Loucy (cell line): Measurements from ENCODE around the gene RPL27.

Experiments used
- H2AFZ ChIP-seq: fragments of 200-600 bp; sonication (generic); 2 replicates; pipeline ENCODE4 v1.6.0; 2016; ENCODE audit warnings: antibody characterized with exemption, mild to moderate bottlenecking, low read length, moderate library complexity
- H3F3A ChIP-seq: fragments of 200-600 bp; 2 replicates; pipeline ENCODE4 v1.6.0; 2016; ENCODE audit warnings: antibody characterized with exemption, low read depth, mild to moderate bottlenecking
- H3K27me3 ChIP-seq: fragments of 200-600 bp; sonication (generic); 2 replicates; pipeline ENCODE4 v1.6.1; 2014; ENCODE audit warnings: low read length, mild to moderate bottlenecking; ENCODE audit not compliant: insufficient read depth, poor library complexity, severe bottlenecking
- H3K36me3 ChIP-seq: fragments of 200-600 bp; sonication (generic); 2 replicates; pipeline ENCODE4 v1.6.1; 2016; ENCODE audit warnings: low read length; ENCODE audit not compliant: insufficient read depth
- H3K4me1 ChIP-seq: fragments of 200-600 bp; sonication (generic); 2 replicates; pipeline ENCODE4 v1.5.1; 2014; ENCODE audit warnings: low read length, mild to moderate bottlenecking; ENCODE audit not compliant: insufficient read depth, poor library complexity, severe bottlenecking
- H3K4me2 ChIP-seq: fragments of 200-600 bp; sonication (generic); 2 replicates; pipeline ENCODE4 v1.6.0; 2014; ENCODE audit warnings: antibody characterized with exemption, low read length, low read depth, mild to moderate bottlenecking; ENCODE audit not compliant: poor library complexity, severe bottlenecking
- H3K4me3 ChIP-seq: fragments of 200-600 bp; sonication (generic); 2 replicates; pipeline ENCODE4 v1.5.1; 2014; ENCODE audit warnings: low read length, mild to moderate bottlenecking, mixed read lengths; ENCODE audit not compliant: poor library complexity, severe bottlenecking
- H3K79me2 ChIP-seq: fragments of 200-600 bp; sonication (generic); 2 replicates; pipeline ENCODE4 v1.6.1; 2014; ENCODE audit warnings: low read length; ENCODE audit not compliant: insufficient read depth
- H3K9ac ChIP-seq: fragments of 200-600 bp; sonication (generic); 2 replicates; pipeline ENCODE4 v1.6.0; 2014; ENCODE audit warnings: mild to moderate bottlenecking, low read depth, low read length, moderate library complexity; ENCODE audit not compliant: poor library complexity, severe bottlenecking
- H3K9me2 ChIP-seq: fragments of 200-600 bp; sonication (generic); replicated peaks from 2 replicates; pipeline ENCODE4 v1.6.1; 2016; ENCODE audit warnings: low read depth, low read length, mixed read lengths
- H3K9me3 ChIP-seq: fragments of 200-600 bp; sonication (generic); 2 replicates; pipeline ENCODE4 v1.6.1; 2014; ENCODE audit warnings: mild to moderate bottlenecking, antibody characterized with exemption, low read length, low read depth; ENCODE audit not compliant: insufficient read depth
- H4K20me1 ChIP-seq: fragments of 200-600 bp; sonication (generic); 2 replicates; pipeline ENCODE4 v1.6.0; 2014; ENCODE audit warnings: antibody characterized with exemption, low read length, mild to moderate bottlenecking; ENCODE audit not compliant: insufficient read depth, poor library complexity, severe bottlenecking
- CTCF ChIP-seq: fragments of 200-600 bp; sonication (generic); conservative IDR thresholded peaks from 2 replicates; pipeline ENCODE4 v1.5.1; 2014; ENCODE audit warnings: mild to moderate bottlenecking, antibody characterized with exemption, low read length
- EZH2phosphoT487 ChIP-seq: fragments of 200-600 bp; IDR thresholded peaks from 2 replicates; pipeline ENCODE4 v1.6.1; 2018; ENCODE audit warnings: antibody characterized with exemption, mild to moderate bottlenecking, moderate library complexity, borderline replicate concordance

The RPL27 gene

GRCh38 chr17:43020030-43020621, 21.9 kb downstream of the RPL27 start:
- H3K9ac ChIP-seq = peak overlapping the region; percentile 94
- no peak for TF ChIP-seq CTCF
- TF ChIP-seq EZH2phosphoT487 = no peak
- H4K20me1 ChIP-seq = peaks cover 24% of the 10 kb centered on the region
- no peaks in the 10 kb centered on the region for H3K9me3 ChIP-seq
- 0 out of 2 replicates have a peak, but pooled peaks cover 4% of the 10 kb centered on the region for H3F3A ChIP-seq
- peak overlapping the region; percentile 91 for H3K4me2 ChIP-seq
- H3K4me1 ChIP-seq = peaks cover 34% of the 10 kb centered on the region
- no peaks in the 10 kb centered on the region for H3K9me2 ChIP-seq
- H3K27me3 ChIP-seq = no peaks in the 10 kb centered on the region
- H3K36me3 ChIP-seq = peaks cover 18% of the 10 kb centered on the region; the same call in 1 of the 2 replicates
- H2AFZ ChIP-seq = no peak overlapping the region
- peaks cover 46% of the 10 kb centered on the region for H3K79me2 ChIP-seq
- peak overlapping the region; percentile 92 for H3K4me3 ChIP-seq

- Histone ChIP-seq H3K4me2 (peak overlapping the region; percentile 91), H3K36me3 (peaks cover 11% of the 10 kb centered on the region; the same call in 1 of the 2 replicates), H3K9ac (peak overlapping the region; percentile 94), H4K20me1 (peaks cover 24% of the 10 kb centered on the region), H3K27me3 (no peaks in the 10 kb centered on the region), H3F3A (peaks cover 7% of the 10 kb centered on the region; the same call in 1 of the 2 replicates), H3K9me2 (no peaks in the 10 kb centered on the region), H3K79me2 (peaks cover 46% of the 10 kb centered on the region), H3K9me3 (no peaks in the 10 kb centered on the region), H3K4me3 (peak overlapping the region; percentile 92), H3K4me1 (peaks cover 36% of the 10 kb centered on the region), H2AFZ (peak overlapping the region; percentile 96)
- no peak for TF ChIP-seq EZH2phosphoT487
- TF ChIP-seq CTCF = no peak
Observed at GRCh38 chr17:43020789-43021740, 22.8 kb downstream of the RPL27 start.

GRCh38 chr17:43021741-43022512, 23.7 kb downstream of the RPL27 start, which contains the start of gene VAT1:
TSS of gene VAT1 (minus strand) at chr17:43022385. CDS start at chr17:43022322, 63 bp downstream.
- Histone ChIP-seq H3K4me2 (peak within 1 kb of the TSS; percentile 91), H3K9me3 (no peaks in the 10 kb centered on the region), H2AFZ (peak within 1 kb of the TSS; percentile 96), H3K9me2 (no peaks in the 10 kb centered on the region), H3K79me2 (peaks cover 42% of the 10 kb centered on the region), H3F3A (peaks cover 11% of the 10 kb centered on the region; the same call in 1 of the 2 replicates), H3K27me3 (no peaks in the 10 kb centered on the region), H3K4me1 (peaks cover 45% of the 10 kb centered on the region), H3K36me3 (peaks cover 4% of the 10 kb centered on the region; the same call in 1 of the 2 replicates), H3K9ac (peak within 1 kb of the TSS; percentile 94), H3K4me3 (peak within 1 kb of the TSS; percentile 92), H4K20me1 (peaks cover 24% of the 10 kb centered on the region)
- no peak for TF ChIP-seq EZH2phosphoT487
- 0 out of 2 replicates have a peak, but pooled peaks have one; percentile 8 for TF ChIP-seq CTCF
